PC-9 (cell line): ENCODE measurements around the gene PSMG3. TPM values are rescaled to one million over a fixed set of nuclear protein-coding genes. Genes with fewer than 3 reads are reported as not detected.

Source experiments
- BruUV-seq: library from RNA; stranded (reverse); fragments of 400-500 nt; replicated peaks from 2 replicates; lab custom pipeline; 2021; lab: Mats Ljungman, UMichigan
- CTCF ChIA-PET: fragments of 300-600 bp; sonication (Branson Sonifier 250); formaldehyde crosslinking; loops from one replicate; lab custom pipeline; 2022; ENCODE audit warnings: antibody characterized with exemption; lab: Charles Lee
- POLR2A ChIA-PET: fragments of 300-600 bp; sonication (Branson Sonifier 250); formaldehyde crosslinking; loops from one replicate; lab custom pipeline; 2022; ENCODE audit warnings: antibody characterized with exemption; ENCODE audit not compliant: unreplicated experiment; lab: Charles Lee
- DNase-seq, 2 experiments: peaks; one replicate each; pipeline versions ENCODE4 v3.0.0 to v3.0.0-alpha.2; 2015 to 2022; ENCODE audit warnings: mixed read lengths in 1 of 2
- H2AFZ ChIP-seq: fragments of 200-600 bp; sonication (generic); 2 replicates; pipeline ENCODE4 v1.8.1; 2017; ENCODE audit warnings: antibody characterized with exemption
- H3F3A ChIP-seq: fragments of 200-600 bp; sonication (generic); 2 replicates; pipeline ENCODE4 v1.8.1; 2017; ENCODE audit warnings: antibody characterized with exemption, mild to moderate bottlenecking, low read depth; ENCODE audit not compliant: insufficient read depth
- H3K27ac ChIP-seq: fragments of 200-600 bp; sonication (generic); 2 replicates; pipeline ENCODE4 v1.6.1; 2016; ENCODE audit warnings: mixed run types
- H3K27me3 ChIP-seq: fragments of 200-600 bp; sonication (generic); 2 replicates; pipeline ENCODE4 v1.6.1; 2016; ENCODE audit warnings: low read depth, mixed run types; ENCODE audit not compliant: insufficient read depth
- H3K36me3 ChIP-seq: fragments of 200-600 bp; sonication (generic); 2 replicates; pipeline ENCODE4 v1.6.1; 2016; ENCODE audit warnings: low read depth, mixed run types
- H3K4me1 ChIP-seq: fragments of 200-600 bp; sonication (generic); replicated peaks from 2 replicates; pipeline ENCODE4 v1.6.1; 2016; ENCODE audit warnings: mixed run types; ENCODE audit not compliant: insufficient read depth
- H3K4me2 ChIP-seq: fragments of 200-600 bp; sonication (generic); 2 replicates; pipeline ENCODE4 v1.6.1; 2017; ENCODE audit warnings: mixed run types
- H3K4me3 ChIP-seq: fragments of 200-600 bp; sonication (generic); 2 replicates; pipeline ENCODE4 v1.6.1; 2016; ENCODE audit warnings: mixed run types
- H3K79me2 ChIP-seq: fragments of 200-600 bp; sonication (generic); 2 replicates; pipeline ENCODE4 v1.6.1; 2017; ENCODE audit warnings: low read depth, mixed run types
- H3K9me2 ChIP-seq: fragments of 200-600 bp; sonication (generic); 2 replicates; pipeline ENCODE4 v1.8.1; 2017; ENCODE audit warnings: mild to moderate bottlenecking; ENCODE audit not compliant: insufficient read depth
- H3K9me3 ChIP-seq: fragments of 200-600 bp; sonication (generic); 2 replicates; pipeline ENCODE4 v1.8.1; 2016; ENCODE audit warnings: low read depth; ENCODE audit not compliant: insufficient read depth
- H4K20me1 ChIP-seq: fragments of 200-600 bp; sonication (generic); 2 replicates; pipeline ENCODE4 v1.8.1; 2017; ENCODE audit not compliant: insufficient read depth
- CTCF ChIP-seq: fragments of 200-600 bp; sonication (generic); conservative IDR thresholded peaks from 2 replicates; pipeline ENCODE4 v1.6.1; 2017; ENCODE audit warnings: mixed run types, antibody characterized with exemption, mild to moderate bottlenecking, moderate library complexity
- EZH2 ChIP-seq: fragments of 200-600 bp; sonication (generic); IDR thresholded peaks from 2 replicates; pipeline ENCODE4 v1.8.0; 2017; ENCODE audit warnings: antibody characterized with exemption, low read depth
- intact Hi-C: fragments of 100-400 bp; cut with micrococcal nuclease; formaldehyde crosslinking; loops from one replicate; pipeline ENCODE4 v1.10.0; 2022; ENCODE audit not compliant: unreplicated experiment
- total RNA-seq: library from RNA; stranded (reverse); gene quantifications from 2 replicates; pipeline ENCODE4 v1.2.3, GENCODE V29; 2021

PSMG3 gene
- total RNA-seq, 1 experiment from 2014 or later, result 63.3 TPM

GRCh38 chr7:1546909-1547776 is 22.7 kb downstream of the PSMG3 start:
- no peak for DNase-seq
- ChIA-PET CTCF (no interaction called here), POLR2A (no interaction called here)

GRCh38 chr7:1546274-1546908 is 23.4 kb downstream of the PSMG3 start:
- no peaks in the 10 kb centered on the region for H3K9me2 ChIP-seq
- no peak overlapping the region for H3K27ac ChIP-seq
- H3K4me2 ChIP-seq, result no peak overlapping the region
- POLR2A ChIA-PET, result no interaction called here
- no peak overlapping the region for H3K4me3 ChIP-seq
- H3F3A ChIP-seq, result peaks cover 38% of the 10 kb centered on the region
- CTCF ChIA-PET, result no interaction called here
- H4K20me1 ChIP-seq, result peaks cover 34% of the 10 kb centered on the region
- TF ChIP-seq CTCF (no peak), EZH2 (no peak)
- no peaks in the 10 kb centered on the region for H3K27me3 ChIP-seq
- no peaks in the 10 kb centered on the region for H3K4me1 ChIP-seq
- DNase-seq, result no peak
- no peaks in the 10 kb centered on the region for H3K79me2 ChIP-seq
- no peaks in the 10 kb centered on the region for H3K9me3 ChIP-seq
- H2AFZ ChIP-seq, result no peak overlapping the region
- no peaks in the 10 kb centered on the region; the same call in 1 of the 2 replicates for H3K36me3 ChIP-seq
- BruUV-seq, result no TSS peak
- intact Hi-C loops, result no loop called here

More at GRCh38 chr7:1546909-1547776, 22.7 kb downstream of the PSMG3 start:
- no peaks in the 10 kb centered on the region for H3K4me1 ChIP-seq
- H3F3A ChIP-seq, result peaks cover 30% of the 10 kb centered on the region
- H3K9me3 ChIP-seq, result no peaks in the 10 kb centered on the region
- H3K36me3 ChIP-seq, result no peaks in the 10 kb centered on the region; the same call in 1 of the 2 replicates
- intact Hi-C loops, result no loop called here
- no TSS peak for BruUV-seq
- H3K27ac ChIP-seq, result no peak overlapping the region
- H3K27me3 ChIP-seq, result no peaks in the 10 kb centered on the region
- no peak overlapping the region for H3K4me3 ChIP-seq
- no peak for TF ChIP-seq CTCF
- no peak for TF ChIP-seq EZH2
- H2AFZ ChIP-seq, result no peak overlapping the region
- no peaks in the 10 kb centered on the region for H3K79me2 ChIP-seq
- H4K20me1 ChIP-seq, result peaks cover 28% of the 10 kb centered on the region
- H3K9me2 ChIP-seq, result no peaks in the 10 kb centered on the region
- H3K4me2 ChIP-seq, result no peak overlapping the region

- Histone ChIP-seq H3K79me2 (0 out of 2 replicates have a peak, but pooled peaks cover 1% of the 10 kb centered on the region), H3K36me3 (no peaks in the 10 kb centered on the region; the same call in 1 of the 2 replicates), H3K4me2 (no peak overlapping the region), H3K9me3 (no peaks in the 10 kb centered on the region), H3F3A (peaks cover 45% of the 10 kb centered on the region), H4K20me1 (peaks cover 41% of the 10 kb centered on the region), H3K27ac (no peak overlapping the region), H3K4me3 (no peak overlapping the region), H3K27me3 (no peaks in the 10 kb centered on the region), H3K9me2 (no peaks in the 10 kb centered on the region), H3K4me1 (no peaks in the 10 kb centered on the region), H2AFZ (no peak overlapping the region)
- intact Hi-C loops, result no loop called here
- ChIA-PET CTCF (no interaction called here), POLR2A (no interaction called here)
- no peak for DNase-seq
- BruUV-seq, result no TSS peak
- peak; percentile 53; the same call in 1 of the 2 replicates for TF ChIP-seq CTCF
- TF ChIP-seq EZH2, result no peak
Measured at GRCh38 chr7:1545417-1546246, 24.2 kb downstream of the PSMG3 start.
